Measurements from ENCODE around the gene TRIM27. TPM values are rescaled to one million over a fixed set of nuclear protein-coding genes. Genes with fewer than 3 reads are reported as not detected.

The TRIM27 gene
- total RNA-seq, 1 donor from 2014 or later: 54.5 TPM

DNA sequence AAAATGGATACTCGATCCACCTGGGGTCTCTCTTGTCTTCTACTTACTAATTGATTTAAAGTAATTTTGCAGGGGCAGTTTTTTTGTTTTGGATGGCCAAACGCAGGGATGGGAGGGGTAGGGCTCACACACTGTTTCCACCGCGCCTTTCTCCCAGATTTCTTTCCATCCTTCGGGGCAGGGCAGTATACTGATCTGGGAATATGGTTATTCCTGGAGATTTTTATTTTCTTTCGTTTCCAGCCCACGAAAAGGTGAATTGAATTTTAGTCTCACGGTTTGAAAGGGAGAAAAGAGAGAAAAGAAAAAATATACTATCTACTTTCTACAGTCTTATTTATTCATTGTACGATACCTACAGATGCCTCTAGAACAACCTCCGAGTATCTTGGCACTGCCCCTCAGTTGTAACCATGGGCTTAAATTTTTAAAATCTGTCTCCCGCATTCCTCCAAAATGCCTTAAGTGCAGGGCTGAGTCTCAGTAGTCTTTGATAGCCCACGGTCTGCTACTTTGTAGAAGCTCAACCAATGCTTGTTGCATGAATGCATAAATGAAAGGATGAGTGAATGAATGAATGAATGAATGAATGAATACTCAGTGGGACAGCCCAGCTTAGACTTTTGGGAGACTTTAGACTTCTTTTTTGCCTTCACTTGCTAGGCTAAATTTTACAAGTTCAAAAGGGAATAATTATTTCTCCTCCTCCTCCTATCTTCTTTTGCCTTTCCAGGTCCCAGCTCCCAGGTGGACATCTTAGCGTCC, 18.1 kb upstream of the TRIM27 start:
- Histone ChIP-seq H3K27ac (ENCODE audit: low read depth, low read length) (no peak overlapping the region), H3K36me3 (ENCODE audit: insufficient read depth, low read length) (no peaks in the 10 kb centered on the region), H3K9ac (ENCODE audit: low read length) (peak overlapping the region; percentile 84), H2AFZ (ENCODE audit: low read depth, low read length) (no peak overlapping the region), H3K4me2 (ENCODE audit: low read length) (peak overlapping the region; percentile 92), H3K4me1 (ENCODE audit: insufficient read depth, low read length) (no peaks in the 10 kb centered on the region), H4K20me1 (ENCODE audit: insufficient read depth, low read length) (no peaks in the 10 kb centered on the region), H3K79me2 (ENCODE audit: insufficient read depth, low read length) (no peaks in the 10 kb centered on the region), H3K9me3 (ENCODE audit: insufficient read depth, low read depth, low read length) (no peaks in the 10 kb centered on the region), H3K27me3 (ENCODE audit: insufficient read depth, low read length) (no peaks in the 10 kb centered on the region), H3K4me3 (ENCODE audit: insufficient read depth, low read depth, low read length) (peak overlapping the region; percentile 86)
- Mint-ChIP-seq H3K4me3 (ENCODE audit: unreplicated experiment) (peak overlapping the region; percentile 90), H3K27ac (ENCODE audit: unreplicated experiment) (peak overlapping the region; percentile 17), H3K4me1 (ENCODE audit: low read depth, unreplicated experiment) (no peaks in the 10 kb centered on the region), H3K27me3 (ENCODE audit: low read depth, unreplicated experiment) (no peaks in the 10 kb centered on the region), H3K9me3 (ENCODE audit: unreplicated experiment) (no peaks in the 10 kb centered on the region), H3K36me3 (ENCODE audit: low read depth, unreplicated experiment) (no peaks in the 10 kb centered on the region)
- TF ChIP-seq, protein P1, sequence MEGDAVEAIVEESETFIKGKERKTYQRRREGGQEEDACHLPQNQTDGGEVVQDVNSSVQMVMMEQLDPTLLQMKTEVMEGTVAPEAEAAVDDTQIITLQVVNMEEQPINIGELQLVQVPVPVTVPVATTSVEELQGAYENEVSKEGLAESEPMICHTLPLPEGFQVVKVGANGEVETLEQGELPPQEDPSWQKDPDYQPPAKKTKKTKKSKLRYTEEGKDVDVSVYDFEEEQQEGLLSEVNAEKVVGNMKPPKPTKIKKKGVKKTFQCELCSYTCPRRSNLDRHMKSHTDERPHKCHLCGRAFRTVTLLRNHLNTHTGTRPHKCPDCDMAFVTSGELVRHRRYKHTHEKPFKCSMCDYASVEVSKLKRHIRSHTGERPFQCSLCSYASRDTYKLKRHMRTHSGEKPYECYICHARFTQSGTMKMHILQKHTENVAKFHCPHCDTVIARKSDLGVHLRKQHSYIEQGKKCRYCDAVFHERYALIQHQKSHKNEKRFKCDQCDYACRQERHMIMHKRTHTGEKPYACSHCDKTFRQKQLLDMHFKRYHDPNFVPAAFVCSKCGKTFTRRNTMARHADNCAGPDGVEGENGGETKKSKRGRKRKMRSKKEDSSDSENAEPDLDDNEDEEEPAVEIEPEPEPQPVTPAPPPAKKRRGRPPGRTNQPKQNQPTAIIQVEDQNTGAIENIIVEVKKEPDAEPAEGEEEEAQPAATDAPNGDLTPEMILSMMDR (IDR thresholded peaks at IDR 0.05; ENCODE audit: insufficient read depth, low read depth, low read length): no peak
- TF ChIP-seq EZH2 (IDR thresholded peaks at IDR 0.05; ENCODE audit: insufficient read depth, low read length): no peak
- DNase-seq (ENCODE audit: low read depth) (no peak), FAIRE-seq (no peak)

GRCh38 chr6:28940858-28941683, 17.3 kb upstream of the TRIM27 start:
- peak overlapping the region; percentile 66 for H3K27ac ChIP-seq (ENCODE audit: low read depth, low read length)
- H3K9ac ChIP-seq (ENCODE audit: low read length): peak overlapping the region; percentile 84
- H3K27me3 ChIP-seq (ENCODE audit: insufficient read depth, low read length): no peaks in the 10 kb centered on the region
- no peaks in the 10 kb centered on the region for H3K9me3 ChIP-seq (ENCODE audit: insufficient read depth, low read depth, low read length)
- Mint-ChIP-seq H3K4me1 (ENCODE audit: low read depth, unreplicated experiment) (no peaks in the 10 kb centered on the region), H3K27me3 (ENCODE audit: low read depth, unreplicated experiment) (no peaks in the 10 kb centered on the region), H3K27ac (ENCODE audit: unreplicated experiment) (peak overlapping the region; percentile 89), H3K4me3 (ENCODE audit: unreplicated experiment) (peak overlapping the region; percentile 90), H3K9me3 (ENCODE audit: unreplicated experiment) (no peaks in the 10 kb centered on the region), H3K36me3 (ENCODE audit: low read depth, unreplicated experiment) (no peaks in the 10 kb centered on the region)
- peak overlapping the region; percentile 84 for H2AFZ ChIP-seq (ENCODE audit: low read depth, low read length)
- H3K36me3 ChIP-seq (ENCODE audit: insufficient read depth, low read length): no peaks in the 10 kb centered on the region
- H4K20me1 ChIP-seq (ENCODE audit: insufficient read depth, low read length): no peaks in the 10 kb centered on the region
- FAIRE-seq (no peak), DNase-seq (ENCODE audit: low read depth) (peak; percentile 71)
- no peaks in the 10 kb centered on the region for H3K79me2 ChIP-seq (ENCODE audit: insufficient read depth, low read length)
- peak overlapping the region; percentile 92 for H3K4me2 ChIP-seq (ENCODE audit: low read length)
- no peaks in the 10 kb centered on the region for H3K4me1 ChIP-seq (ENCODE audit: insufficient read depth, low read length)
- TF ChIP-seq, protein P1 (IDR thresholded peaks at IDR 0.05; ENCODE audit: insufficient read depth, low read depth, low read length): no peak
- no peak for TF ChIP-seq EZH2 (IDR thresholded peaks at IDR 0.05; ENCODE audit: insufficient read depth, low read length)
- peak overlapping the region; percentile 86 for H3K4me3 ChIP-seq (ENCODE audit: insufficient read depth, low read depth, low read length)
